Epidermal melanocyte (primary cell): ENCODE data around the gene SLC39A3.

Experiments
- DNase-seq: peaks from one replicate; pipeline ENCODE4 v3.0.0; 2011; ENCODE audit warnings: low spot score; ENCODE audit not compliant: insufficient read length

Gene SLC39A3

DNA sequence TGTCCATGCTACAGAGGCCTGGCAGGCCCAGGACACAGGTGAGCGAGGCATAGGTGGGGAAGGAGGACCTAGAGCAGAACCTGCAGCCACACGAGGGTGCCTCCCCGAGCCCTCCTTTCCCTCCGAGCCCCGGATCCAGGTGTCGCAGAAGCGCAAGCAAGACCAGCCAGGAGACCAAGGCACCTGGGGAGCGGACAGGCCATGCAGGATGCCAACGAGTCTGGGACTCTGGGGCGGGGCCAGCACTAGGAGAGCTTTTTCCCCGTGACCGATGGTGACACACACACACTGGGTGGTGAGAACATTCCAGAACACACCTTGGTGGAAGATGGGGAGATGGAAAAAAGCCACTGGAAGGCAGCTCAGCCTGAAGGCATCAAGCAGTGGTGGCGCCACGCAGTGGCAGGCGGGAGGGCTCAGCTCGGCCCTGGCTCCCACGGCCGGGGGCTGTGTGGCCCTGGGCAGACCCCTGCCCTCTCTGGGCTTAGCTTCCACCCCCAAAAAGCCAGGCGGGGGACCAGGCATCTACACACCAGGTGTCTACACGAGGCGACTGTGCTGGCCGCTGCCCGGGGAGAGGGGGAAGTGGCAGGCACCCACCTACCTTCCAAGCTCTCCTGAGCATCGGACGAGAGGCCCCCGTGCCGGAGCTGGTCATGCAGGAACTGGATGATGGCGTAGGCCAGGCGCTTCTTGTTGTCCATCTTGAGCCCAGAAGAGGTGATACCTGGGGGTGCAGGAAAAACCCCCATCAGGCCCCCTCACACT, 28.7 kb upstream of the SLC39A3 start:
- no peak for DNase-seq

DNA sequence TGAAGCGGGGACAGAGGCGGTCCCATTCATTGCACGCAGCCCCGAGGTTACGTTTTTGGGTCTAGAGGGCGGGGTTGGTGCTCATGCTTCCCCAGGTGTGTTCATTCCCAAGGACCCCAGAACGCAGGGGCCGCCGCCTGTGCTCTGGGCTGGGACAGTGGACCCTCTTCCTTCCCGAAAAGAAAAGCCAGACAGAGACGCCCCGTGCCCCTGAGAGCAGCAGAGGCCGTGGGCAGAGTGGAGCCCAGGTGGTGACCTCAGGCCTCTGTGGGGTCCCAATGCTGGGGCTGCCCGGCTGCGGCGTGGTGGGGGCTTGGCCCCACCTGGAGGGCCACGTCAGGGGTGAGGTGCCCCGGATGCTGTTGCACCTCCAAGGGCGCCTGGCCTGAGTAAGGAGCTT, 27.9 kb upstream of the SLC39A3 start:
- DNase-seq = no peak

- DNase-seq = no peak
These were observed 27.0 kb upstream of the SLC39A3 start for GRCh38 chr19:2766594-2767372.

GRCh38 chr19:2765376-2765775, 25.6 kb upstream of the SLC39A3 start:
- no peak for DNase-seq

- DNase-seq = no peak
These were observed 25.1 kb upstream of the SLC39A3 start for GRCh38 chr19:2764945-2765344.

GRCh38 chr19:2763687-2764086, 23.9 kb upstream of the SLC39A3 start:
- no peak for DNase-seq

GRCh38 chr19:2762783-2763496, 23.1 kb upstream of the SLC39A3 start:
- no peak for DNase-seq

DNA sequence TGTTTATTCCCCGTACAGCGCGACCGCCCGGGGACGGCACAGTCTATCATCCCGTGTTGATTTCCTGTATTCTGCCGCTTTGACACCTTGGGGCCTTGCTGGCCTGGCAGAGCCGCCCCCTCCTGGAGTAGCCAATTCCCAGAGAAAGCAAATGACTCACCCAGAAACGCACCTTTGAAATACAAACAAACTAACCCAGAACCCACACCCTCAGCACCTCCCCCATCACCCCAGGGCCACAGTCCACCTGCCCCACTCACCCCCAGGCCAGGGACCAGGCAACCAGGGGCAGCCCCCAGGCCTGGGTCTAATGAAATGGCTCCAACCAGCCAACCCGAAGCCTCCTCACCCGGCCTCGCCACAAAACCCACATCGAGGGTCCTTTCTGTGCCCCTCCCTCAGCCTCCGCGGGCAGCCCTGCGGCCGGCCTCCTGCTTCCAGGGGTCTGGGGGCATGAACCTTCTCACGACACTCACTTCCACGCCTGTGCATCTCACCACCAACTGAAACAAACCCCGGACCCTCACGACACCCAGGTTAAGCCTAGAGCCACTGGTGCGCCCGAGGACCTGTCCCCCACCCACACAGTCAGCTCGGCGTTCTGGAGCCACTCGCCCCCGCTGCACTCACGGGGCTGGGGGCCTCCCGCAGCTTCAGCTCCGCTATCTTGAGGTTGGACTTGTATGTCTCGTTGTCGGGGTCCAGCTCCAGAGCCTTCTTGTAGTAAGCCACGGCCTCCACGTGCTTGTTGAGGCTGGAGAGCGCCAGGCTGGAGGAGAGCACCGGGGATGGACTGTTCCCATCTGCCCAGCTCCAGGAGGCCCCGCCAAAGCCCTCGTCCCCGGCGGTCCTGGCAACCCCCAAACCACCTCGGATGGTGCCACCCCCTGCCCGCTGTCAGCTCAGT, 22.3 kb upstream of the SLC39A3 start:
- DNase-seq = no peak

DNA sequence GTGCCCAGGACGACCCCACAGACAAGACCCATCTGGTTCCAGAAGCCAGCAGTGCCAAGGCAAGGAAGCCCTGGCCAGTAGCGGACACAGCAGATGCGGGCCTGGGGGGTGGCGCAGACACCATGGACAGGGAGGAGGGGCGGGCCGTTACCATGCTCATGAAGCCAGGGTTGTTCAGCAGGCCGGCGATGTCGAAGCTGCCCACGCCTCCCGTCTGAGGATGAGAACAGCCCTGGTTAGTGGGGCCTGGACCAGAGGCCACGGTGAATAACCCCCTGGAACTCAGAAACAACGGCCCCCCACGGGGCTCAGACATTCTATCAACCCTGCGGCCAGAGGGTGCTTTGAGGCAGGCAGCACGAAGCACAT, 21.5 kb upstream of the SLC39A3 start:
- no peak for DNase-seq

GRCh38 chr19:2759965-2760364, 20.1 kb upstream of the SLC39A3 start:
- DNase-seq = no peak

- no peak for DNase-seq
These were observed 19.5 kb upstream of the SLC39A3 start for GRCh38 chr19:2759362-2759761.

DNA sequence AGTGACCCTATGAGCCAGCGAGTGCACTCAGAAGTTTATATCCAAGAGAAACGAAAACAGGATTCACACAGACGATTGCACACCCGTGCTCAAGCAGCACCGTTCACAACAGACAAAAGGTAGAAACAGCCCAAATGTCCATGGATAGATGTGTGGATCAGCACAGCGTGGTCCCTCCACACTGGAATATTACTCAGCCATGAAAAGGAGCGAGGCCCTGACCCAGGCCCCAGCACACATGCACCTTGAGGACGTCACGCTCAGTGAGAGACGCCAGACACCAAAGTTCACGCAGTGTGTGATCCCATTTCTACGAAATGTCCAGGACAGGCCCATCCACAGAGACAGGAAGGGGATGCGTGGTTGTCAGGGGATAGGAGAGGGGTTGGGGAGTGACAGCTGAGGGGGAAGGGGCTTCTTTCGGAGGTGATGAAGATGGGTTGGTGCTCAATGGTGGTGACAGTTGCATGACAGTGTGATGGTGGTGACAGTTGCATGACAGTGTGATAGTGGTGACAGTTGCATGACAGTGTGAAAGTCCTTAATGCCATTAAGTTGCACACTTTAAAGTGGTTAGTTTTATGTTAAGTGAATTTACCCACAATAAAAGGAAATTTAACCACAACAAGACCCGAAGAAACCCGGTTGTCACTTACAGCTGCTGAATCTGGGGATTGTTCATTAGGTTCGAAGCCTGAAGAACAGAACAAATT, 18.9 kb upstream of the SLC39A3 start:
- DNase-seq = no peak

GRCh38 chr19:2756921-2757881, 17.4 kb upstream of the SLC39A3 start:
- no peak for DNase-seq

GRCh38 chr19:2756477-2756876, 16.7 kb upstream of the SLC39A3 start:
- DNase-seq = no peak

DNA sequence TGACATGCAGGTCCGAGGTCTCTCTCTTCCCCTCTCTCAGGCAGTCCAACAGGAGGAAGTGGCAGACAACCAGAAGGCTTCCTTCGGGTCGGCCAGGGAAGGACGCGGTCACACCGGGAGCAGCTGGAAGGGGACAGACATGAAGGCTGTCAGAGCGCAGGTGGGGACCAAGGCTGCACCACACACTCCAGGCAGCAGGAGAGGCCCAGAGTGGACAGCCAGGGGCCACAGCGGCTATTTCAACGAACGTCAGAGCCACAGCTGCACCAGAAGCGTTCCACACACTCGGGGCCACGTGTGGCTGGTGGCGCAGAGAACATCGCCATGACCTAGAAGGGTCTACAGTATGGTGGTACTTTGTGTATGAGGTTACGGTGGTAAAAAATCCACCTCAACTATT, 16.0 kb upstream of the SLC39A3 start:
- no peak for DNase-seq

GRCh38 chr19:2755448-2755705, 15.6 kb upstream of the SLC39A3 start:
- DNase-seq = no peak

DNA sequence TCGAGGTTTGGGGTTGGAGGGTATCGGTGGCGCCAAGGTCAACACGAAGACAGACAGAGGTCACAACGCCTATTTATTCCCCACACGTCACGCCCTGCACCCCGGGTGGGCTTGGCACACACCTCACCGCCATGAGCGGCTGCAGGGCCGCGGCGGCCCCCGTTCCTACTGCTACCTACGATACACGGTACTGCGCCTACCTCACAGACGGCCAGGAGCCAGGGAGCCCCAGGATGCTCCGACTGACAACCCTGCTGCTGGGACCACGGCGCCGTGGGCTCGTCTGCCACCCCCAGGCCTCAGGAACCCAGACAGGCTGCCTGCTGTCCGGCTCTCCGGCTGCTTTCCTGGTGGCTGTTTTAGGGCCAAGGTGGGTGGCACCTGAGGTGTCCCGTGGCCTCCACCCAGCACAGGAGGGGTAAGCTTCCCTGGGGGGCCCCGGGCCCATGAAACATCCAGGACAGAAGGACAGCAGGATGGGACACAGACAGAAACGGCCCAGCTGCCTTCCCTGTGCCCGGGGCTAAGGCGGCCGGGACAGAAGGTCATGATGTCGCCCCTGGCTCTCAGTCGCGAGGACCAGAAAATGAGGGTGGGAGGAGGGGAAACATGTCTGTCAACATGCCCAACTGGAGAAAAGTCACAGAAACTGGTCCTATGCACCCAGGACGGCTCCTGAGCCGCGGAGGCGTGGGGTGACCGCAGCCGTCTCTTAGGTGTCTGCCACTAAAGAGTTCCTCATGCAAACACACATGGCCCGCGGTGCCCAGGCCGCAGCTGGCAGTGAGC, 15.0 kb upstream of the SLC39A3 start:
- DNase-seq = no peak

DNA sequence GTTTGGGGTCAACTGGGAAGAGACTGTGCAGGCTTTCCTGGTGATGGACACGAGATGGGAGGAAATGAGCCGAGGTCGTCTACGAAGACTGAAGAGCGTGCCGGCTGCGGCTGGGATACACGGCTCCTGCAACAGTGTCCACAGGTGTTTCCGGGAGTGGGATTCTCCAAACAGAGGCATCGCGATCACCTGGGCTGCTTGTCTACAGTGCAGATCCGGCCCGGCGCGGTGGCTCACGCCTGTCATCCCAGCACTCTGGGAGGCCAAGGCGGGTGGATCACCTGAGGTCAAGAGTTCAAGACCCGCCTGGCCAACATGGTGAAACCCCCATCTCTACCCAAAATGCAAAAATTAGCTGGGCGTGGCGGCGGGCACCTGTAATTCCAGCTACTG, 11.6 kb upstream of the SLC39A3 start:
- no peak for DNase-seq
